Stimulated activated CD4-positive, alpha-beta T cell treated with anti-CD3 and anti-CD28 coated beads, TNF-alpha, amount 100 ng/mL, for 4 hours (primary cell): ENCODE measurements around the gene ADAMTS7.
"Not testable (repeated sequence)": the region's sequence is repeated elsewhere in the genome, so short reads cannot be mapped to it uniquely, and the experiment has no call there.

Experiments used
- DNase-seq, 3 experiments: peaks; one replicate each; pipeline ENCODE4 v3.0.0-alpha.2; 2020; ENCODE audit warnings: low read depth in 3 of 3

Gene ADAMTS7

DNA sequence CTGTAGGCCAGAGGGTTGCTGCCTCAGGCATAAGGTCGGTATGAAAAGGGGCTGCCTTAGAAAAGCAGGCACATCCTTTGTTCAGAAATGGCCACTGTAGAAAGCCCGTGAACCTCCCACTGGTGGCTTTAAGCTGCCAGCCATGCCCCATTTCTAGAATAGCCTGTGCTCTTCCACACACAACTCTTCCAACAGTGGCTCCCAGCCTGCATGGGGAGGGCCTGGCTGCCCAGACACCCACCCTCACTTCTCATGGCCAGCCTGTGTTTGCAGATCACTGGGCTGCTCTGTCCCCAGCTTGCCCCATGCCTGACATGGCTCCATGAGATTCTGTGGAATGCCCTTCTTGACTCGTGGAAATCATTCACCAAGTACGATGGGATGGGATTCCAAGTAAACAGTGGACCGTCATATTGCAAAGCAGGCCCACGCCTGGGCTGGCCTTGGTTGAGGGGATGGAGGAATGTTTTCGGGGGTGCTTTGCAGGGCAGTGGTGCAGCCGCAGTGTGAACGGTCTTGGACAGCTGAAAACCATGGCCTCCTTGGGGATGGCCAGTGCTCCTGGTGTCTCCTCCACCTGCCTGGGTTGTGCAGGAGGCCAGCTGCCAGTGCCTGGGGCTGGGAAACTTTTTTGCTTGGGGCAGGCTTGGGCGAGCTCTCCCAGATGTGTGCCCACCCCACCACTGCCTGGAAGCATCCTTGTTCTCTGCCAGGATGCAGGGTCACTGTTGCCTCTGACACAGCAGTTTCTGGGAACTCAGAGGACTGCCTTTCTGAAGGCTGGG is 57.3 kb downstream of the ADAMTS7 start:
- DNase-seq, result not testable (repeated sequence)

DNA sequence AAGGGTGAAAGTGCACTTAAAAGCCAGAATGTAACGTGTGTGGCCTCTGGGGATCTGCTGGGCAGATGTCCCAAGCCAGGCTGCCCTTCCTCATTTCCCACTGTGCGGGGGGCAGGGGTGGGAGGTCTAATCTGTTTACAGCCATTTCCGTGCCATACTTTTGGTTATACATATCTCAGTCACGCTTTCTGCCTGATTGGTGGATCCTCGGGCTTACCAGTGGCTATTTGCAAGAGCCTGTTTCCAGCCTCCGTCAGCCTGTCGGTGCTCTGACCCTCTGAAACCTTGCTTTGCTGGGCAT is 58.0 kb downstream of the ADAMTS7 start:
- DNase-seq, result not testable (repeated sequence)

DNA sequence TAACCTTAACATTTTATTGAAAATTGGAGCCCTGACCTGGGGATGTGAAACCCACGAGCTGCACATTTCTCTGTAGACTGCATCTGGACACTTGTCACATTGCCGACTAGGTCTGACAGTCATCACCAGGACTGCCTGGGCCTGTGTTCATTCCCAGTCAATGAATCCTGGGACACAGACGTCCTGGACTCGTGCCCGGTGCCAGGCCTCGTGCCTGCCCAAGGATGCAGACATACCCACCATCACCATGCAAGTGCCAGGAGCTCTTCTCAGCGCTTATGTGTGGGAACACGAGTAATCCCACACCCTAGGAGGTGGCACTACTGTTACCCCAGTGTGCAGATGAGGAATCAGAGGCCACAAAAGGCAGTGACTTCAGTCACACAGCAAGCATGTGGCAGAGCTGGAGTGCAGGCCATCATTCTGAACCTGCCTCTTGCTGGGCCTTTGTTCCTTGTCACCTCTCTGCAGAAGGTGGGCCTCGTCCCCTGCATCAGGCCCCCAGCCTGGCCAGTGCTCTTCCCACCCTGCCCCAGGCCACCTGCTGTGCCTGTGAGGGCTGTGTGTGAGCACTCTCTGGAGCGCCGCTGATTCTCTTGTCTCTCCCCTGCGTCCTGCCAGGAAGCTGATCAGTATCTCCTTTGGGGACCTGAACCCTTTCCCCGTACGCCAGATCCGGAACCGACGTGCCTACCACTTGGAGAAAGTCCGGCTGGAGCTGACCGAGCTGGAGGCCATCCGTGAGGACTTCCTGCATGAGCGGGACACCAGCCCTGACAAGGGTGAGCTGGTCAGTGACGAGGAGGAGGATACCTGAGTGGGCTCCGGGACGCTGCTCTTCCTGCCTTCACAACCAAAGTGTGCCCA is 58.5 kb downstream of the ADAMTS7 start:
- no peak for DNase-seq

DNA sequence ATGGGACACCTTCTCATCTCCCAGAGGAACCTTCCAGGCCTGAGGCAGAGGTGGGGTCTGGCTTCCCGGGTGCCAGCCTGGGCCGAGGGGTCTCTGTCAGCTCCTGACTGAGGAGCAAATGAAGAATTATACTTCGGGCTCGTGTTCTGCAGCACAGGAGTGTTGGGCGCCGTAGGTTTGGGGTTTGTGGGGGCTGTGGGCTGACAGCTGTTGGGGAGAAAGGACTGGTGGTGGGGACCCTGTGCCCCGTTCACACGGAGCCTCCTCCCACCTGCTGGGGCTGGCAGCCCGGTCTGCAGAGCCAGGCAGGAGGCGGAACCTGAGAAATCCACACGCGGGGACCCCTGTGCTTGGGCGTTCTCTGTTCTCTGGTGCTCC is 59.7 kb downstream of the ADAMTS7 start:
- no peak for DNase-seq

DNA sequence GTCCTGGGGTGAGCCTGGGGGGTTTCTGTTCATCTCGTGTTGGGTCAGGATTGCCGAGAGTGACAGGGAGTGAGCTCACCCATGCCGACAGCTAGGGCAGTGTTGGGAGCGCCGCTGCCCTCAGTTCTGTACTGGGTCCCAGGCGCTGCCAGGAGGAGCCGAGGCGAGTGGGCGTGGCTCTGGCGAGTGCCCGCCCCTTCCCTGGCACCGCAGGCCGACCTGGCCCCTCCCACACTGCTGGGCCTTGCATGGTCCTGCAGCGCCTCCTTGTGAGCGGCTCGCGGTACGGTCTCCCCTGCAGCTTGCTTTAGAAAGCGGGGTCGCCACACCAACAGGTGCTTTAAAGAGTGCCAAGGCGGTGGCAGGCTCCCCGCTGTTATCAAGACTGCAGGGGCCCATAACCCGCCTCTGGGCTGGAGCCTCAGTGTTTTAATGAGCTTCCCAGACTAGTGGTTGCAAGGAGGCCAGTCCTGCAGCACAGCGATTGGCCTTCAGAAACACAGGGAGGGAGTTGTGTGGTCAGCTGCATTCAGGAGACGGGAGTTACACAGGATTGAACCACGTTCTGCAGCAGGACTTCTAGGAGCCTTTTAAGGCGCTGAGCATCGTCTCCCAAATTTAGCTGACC is 60.2 kb downstream of the ADAMTS7 start:
- peak; percentile 81 to 84 (median 84) for DNase-seq

DNA sequence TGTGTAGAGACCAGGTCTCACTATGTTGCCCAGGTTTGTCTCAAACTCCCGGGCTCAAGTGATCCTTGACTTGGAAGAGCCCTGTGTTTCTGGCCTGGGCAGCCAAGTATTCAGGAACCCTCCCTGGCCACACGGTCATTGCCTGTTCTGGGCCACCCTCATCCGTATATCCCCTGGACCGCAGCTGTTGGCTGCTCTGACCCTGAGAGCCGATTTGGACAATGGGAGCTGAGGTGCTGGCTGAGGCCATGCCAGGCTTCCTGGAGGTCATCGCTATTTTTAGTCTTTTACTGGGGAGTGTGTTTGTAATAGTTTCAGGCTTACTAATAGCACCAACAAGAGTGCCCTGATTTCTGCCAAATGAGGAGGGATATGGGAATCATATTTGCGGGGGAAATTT is 60.7 kb downstream of the ADAMTS7 start:
- no peak for DNase-seq

DNA sequence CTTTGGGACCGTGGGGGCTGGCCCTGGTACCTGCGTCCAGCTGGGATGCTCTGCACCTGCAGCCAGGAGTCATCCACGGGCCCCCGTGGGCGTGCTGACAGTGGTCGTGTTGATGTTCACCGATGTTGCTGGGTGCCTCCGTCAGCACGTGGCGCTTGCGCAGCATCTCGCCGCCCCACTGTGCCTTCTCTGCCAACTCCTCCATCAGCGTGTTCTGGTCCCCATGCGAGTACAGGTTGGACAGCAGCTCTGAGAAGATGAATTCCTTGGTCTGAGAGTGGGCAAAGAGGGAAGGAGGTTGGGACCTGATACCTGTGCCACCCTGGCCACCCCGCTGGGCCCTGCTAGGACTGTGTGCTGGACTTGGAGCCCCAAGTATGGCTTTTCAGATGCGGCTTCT is 61.4 kb downstream of the ADAMTS7 start:
- no peak for DNase-seq

DNA sequence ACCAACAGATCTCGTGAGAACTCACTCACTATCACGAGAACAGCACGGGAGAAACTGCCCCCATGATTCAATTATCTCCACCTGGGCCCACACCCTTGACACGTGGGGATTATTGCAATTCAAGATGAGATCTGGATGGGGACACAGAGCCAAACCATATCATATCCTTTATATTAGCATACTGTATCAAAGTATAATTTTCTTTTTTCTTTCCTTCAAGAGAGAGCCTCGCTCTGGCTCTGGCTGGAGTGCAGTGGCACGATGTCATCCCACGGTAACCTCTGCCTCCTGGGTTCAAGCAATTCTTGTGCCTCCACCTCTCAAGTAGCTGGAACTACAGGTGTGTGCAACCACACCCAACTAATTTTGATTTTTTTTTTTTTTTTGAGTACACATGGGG is 63.4 kb downstream of the ADAMTS7 start:
- not testable (repeated sequence) for DNase-seq

DNA sequence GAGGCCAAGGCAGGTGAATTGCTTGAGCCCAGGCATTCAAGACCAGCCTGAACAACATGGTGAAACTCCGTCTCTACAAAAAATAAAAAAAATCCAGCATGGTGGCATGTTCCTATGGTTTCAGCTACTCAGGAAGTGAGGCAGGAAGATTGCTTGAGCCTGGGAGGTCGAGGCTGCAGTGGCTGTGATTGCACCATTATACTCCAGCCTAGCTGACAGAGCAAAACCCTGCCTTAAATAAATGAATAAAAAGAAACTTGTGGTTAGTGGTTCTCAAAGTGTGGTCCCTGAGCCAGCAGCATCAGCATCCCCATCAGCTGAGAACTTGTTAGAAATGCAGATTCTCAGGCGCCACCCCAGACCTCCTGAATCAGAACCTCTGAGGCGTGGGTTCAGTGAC is 69.6 kb downstream of the ADAMTS7 start:
- DNase-seq, result not testable (repeated sequence)

DNA sequence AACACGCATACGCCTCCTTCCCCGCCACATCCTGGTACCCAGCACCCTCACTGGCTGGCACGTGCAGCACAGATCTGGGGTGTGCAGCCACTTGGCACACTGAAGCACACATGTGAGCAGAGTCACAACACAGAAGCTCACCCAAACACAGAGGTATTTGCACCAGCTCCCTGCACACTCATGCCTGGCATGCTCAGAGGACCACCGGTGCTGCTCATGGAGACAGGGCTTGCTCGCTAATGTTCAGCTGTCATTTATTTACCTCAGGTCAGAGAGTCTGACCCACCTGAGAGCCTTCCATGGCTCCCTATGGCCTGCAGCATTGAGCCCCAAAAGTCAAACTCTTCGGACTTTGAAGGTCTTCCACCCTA is 70.4 kb downstream of the ADAMTS7 start:
- no peak for DNase-seq

DNA sequence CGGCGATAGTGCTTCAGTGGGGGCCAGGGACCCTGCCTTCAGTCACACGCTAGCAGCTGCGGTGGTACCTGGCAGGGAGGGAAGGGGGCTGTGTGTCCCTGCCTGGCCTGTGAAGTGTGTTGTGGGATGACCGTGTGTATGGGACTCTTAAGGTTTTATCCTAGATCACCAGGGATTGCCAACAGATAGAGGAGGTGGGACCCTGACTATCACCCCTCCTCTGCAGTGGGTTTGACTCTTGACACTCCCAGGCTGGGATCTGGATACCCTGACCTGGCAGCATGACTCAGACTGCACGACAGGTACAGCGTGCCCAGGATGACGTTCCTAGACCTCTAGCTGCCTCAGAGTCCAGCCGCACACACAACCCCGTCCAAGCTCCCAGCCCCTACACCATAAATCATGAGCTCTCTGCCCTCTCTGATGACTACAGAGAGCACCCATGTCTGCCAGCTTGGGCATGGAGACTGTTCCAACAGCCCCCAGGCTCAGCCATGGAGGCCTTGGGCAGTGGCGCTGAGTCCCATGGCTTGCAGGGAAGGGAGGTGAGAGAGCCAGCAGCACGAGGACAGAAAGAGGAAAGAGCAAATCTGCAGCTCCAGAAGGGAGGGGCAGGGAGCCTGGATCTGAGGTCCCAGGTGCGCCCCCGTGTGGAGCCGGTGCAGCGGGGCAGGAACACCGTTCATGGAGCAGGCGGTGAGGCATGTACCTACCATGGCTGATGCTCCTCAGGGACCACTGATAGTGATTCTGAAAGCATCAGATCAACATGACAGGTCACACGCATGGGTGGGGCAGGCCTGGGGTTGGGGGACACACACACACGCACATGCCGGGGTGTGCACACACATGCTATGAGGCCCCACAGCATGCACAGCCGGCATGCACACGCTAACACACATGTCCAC is 71.0 kb downstream of the ADAMTS7 start:
- DNase-seq, result no peak

DNA sequence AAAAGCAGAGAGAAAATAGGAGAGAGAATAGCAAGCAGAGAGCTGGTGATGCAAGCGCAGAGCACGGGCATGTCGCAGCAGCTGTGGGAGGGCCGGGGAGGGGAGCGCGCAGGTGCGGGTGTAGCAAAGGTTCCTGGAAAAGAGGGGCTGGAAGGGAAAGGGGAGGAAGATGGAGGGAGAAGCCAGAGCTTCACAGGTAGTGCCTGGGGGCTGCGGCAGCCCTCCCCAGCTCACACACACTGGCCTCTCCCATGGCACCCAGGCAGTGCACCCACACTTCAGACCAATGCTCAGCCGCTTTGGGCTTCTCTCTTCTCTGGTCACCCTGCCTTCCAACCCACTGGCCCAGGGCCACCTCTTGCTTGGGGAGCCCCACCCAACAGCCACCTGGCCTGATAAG is 72.1 kb downstream of the ADAMTS7 start:
- DNase-seq, result no peak

DNA sequence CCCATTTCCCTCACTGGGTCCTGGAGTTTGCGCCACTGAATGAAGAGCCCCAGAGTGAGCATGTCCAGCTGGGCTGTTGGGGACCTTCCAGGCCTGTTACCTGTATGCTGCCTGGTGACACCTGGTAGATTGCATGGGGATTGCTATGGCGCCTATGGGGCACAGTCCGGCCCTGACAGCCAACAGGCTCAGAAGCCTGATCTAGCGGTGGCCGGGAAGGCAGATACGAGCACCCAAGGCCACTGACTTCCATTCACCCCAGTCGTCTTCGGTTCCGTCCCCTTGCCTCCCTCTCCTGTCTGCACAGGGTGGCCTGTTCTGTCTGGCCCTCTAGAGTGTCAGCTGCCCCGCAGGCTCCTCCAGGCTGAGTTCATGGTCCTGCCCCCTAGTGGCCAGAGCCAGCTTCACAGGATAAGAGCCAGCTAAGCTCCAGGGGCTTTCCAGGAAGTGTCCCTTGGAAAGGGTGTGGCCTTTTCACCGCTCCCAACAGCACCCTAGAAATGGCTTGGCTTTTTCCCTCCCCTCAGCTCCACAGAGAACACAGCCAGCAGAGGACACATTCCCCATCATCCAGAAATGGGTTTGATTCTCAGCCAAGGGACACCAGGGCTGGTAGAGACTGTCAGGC is 73.2 kb downstream of the ADAMTS7 start:
- DNase-seq, result not testable (repeated sequence)

DNA sequence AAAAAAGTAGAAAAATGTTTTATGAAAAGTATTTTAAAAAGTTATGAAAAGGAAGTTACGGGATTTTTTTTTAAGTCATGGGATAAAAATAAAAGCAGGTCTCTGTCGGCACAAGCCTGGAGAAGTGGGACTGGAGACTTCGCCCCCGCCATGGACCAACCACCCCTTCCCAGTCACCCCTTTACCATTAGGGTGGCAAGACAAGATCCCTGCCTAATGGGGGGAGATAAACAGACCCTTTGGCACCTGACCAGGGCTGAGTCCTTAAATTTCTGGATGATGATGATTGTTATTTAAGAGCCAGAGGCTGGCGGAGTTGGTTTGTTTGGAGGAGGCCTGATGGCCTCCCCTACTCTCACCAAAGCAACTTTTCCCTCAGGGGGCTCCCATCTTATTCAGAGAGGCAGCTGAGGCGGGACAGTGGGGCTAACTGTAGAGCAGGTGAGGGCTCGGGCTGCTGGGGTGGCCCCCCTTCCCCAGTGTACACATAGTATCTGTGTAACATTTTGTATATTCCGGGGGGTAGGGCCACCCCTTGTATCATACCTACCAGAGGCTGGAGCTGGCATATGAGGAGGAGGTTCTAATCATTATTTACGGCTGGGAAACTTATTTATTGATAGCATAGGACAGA is 74.0 kb downstream of the ADAMTS7 start:
- DNase-seq, result no peak

DNA sequence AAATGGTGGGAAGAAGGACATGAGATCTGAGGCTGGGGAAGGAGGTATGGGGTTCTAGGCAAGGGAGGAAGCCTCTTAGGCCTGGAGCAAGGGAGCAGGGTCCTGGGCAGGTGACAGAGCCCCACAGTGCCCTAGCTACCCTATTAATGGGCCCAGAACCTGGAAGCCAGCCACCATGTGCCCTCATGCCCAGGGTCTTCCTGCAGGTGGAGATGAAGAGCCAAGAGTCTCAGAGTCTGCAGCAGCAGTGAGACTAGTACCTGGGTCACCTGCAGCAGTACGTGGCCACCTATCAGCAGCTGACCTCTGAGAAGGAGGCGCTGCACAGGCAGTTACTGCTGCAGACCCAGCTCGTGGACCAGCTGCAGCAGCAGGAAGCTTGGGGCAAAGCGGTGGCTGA is 75.0 kb downstream of the ADAMTS7 start:
- DNase-seq, result not testable (repeated sequence)

DNA sequence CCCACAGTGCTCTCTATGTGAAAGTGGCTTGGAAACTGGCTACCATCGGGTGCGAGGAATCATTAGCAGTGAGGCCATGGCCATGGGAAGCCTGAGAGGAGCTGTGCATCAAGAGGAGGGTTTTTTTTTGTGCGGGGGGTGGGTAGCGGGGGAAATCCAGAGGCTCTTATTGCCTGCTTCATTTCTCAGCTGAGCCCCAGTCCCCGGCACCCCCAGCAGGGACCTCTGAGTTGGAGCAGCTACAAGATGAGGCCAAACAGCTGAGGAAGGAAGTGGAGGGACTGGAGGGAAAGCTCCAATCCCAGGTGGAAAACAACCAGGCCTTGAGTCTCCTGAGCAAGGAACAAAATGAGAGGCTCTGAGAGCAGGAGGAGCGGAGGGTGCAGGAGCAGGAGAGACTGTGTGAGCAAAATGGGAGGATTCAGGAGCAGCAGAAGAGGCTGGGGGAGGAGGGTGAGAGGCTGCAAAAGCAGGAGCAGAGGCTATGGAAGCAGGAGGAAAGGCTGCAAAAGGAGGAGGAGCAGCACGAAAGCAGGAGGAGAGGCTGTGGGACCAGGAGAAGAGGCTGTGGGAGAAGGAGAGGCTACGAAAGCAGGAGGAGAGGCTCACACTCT is 76.7 kb downstream of the ADAMTS7 start:
- DNase-seq, result no peak

DNA sequence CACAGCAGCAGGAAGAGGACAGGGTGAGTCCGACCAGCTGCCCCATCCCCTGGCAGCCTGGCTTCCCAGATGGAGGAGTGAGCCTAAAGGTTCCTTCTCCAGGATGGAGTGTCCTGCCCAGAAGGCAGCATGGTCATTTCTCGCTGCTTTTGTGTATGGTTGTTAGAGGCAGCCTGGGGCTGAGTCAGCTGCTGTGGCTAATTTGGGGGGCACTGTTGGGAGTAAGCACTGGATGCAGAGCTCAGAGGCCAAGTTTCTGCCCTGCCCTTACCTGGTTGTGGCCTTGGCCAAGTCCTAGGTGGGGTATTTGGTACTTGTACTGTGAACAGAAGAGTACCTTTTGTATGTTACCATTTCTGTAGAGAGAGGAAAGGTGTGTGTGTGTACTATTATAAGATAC is 78.6 kb downstream of the ADAMTS7 start:
- no peak for DNase-seq

DNA sequence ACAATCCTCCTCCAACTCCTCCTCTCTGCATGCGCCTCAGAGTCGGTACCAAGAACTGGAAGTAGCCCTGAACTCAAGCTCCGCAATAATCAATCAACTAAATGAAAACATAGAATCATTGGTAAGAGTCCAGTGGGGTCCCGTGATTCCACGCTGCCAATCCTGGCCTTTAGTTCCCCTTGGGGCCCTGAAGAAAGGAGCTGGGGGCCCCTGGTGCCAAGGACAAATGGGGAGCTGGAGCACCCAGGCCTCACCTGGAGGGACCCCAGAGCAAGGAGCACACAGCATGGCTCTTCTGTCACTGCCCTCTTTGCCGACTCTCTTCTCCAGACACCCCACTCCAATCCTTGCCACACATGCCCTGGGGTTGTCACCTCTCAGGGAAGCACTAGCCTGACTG is 80.3 kb downstream of the ADAMTS7 start:
- DNase-seq, result no peak

DNA sequence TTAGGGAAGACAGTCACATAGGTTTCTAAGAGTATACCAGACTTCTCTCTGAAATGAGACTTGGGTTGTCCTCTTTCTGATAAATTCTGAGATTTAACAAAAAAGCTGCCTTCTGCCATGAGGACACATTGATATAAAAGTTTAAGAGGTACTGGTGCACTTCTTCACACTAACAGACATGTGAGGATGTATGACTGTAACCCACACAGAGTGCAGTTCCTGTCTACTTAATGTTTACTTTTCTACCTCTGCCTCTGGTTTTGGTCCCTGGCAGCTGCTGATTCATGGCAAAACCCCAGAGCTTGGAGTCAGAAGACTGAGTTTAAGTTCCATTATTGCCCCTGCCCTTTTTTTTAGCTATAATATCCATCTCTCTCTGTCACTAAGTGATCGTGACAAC is 82.8 kb downstream of the ADAMTS7 start:
- not testable (repeated sequence) for DNase-seq

DNA sequence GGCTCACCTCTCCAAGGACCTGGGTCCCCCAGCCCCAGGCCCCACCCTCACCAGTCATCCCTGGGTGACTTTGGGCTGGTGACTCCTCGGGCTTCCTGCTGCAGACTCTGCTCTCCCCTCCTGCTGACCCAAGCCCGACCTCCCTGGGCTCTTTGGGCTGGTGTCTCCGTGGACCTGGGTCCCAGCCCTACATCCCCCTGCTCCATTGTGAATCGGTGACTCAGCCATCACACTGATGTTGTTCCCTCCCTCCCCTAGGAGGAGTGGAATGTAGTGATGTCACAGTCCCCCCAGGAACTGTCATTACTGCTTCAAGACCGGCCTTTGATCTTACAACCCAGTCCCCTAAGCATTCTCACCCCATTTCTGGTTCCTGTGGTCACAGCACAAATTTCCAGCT is 83.7 kb downstream of the ADAMTS7 start:
- no peak for DNase-seq
